Epithelial cell of esophagus (primary cell): ENCODE measurements around the gene IFITM5.
"Not testable (repeated sequence)": the region's sequence is repeated elsewhere in the genome, so short reads cannot be mapped to it uniquely, and the experiment has no call there.

Experiments
- DNase-seq: peaks from one replicate; pipeline ENCODE4 v3.0.0; 2010; ENCODE audit warnings: low read depth
- H3K4me3 ChIP-seq: 2 replicates; pipeline ENCODE4 v1.5.1; 2011; ENCODE audit warnings: mild to moderate bottlenecking, low read length, control low read depth
- TF ChIP-seq, protein P1 (sequence below): IDR thresholded peaks from 2 replicates; pipeline ENCODE4 v1.5.1; 2011; ENCODE audit warnings: low read depth, mild to moderate bottlenecking, low read length, control low read depth, inconsistent platforms; ENCODE audit not compliant: insufficient read depth; ENCODE audit errors: missing control alignments

Gene IFITM5

DNA sequence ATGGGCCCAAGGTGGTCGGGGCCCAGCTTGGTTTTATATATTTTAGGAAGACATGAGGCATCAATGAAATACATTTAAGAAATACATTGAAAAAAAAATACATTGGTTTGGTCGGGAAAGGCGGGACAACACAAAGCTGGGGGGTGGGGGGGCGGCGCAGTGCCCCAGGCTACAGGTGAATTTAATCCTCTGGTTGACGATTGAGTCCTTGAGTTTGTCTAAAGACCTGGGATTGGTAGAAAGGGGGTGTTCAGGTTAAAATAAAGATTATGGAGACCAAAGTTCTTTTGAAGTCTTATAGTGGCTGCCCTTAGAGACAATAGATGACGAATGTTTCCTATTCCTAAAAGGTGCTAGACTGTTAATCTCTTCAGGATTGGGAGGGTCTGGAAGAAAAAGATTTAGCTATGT is 17.6 kb upstream of the IFITM5 start:
- TF ChIP-seq, protein P1, sequence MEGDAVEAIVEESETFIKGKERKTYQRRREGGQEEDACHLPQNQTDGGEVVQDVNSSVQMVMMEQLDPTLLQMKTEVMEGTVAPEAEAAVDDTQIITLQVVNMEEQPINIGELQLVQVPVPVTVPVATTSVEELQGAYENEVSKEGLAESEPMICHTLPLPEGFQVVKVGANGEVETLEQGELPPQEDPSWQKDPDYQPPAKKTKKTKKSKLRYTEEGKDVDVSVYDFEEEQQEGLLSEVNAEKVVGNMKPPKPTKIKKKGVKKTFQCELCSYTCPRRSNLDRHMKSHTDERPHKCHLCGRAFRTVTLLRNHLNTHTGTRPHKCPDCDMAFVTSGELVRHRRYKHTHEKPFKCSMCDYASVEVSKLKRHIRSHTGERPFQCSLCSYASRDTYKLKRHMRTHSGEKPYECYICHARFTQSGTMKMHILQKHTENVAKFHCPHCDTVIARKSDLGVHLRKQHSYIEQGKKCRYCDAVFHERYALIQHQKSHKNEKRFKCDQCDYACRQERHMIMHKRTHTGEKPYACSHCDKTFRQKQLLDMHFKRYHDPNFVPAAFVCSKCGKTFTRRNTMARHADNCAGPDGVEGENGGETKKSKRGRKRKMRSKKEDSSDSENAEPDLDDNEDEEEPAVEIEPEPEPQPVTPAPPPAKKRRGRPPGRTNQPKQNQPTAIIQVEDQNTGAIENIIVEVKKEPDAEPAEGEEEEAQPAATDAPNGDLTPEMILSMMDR: no peak
- DNase-seq: no peak
- H3K4me3 ChIP-seq: no peak overlapping the region

DNA sequence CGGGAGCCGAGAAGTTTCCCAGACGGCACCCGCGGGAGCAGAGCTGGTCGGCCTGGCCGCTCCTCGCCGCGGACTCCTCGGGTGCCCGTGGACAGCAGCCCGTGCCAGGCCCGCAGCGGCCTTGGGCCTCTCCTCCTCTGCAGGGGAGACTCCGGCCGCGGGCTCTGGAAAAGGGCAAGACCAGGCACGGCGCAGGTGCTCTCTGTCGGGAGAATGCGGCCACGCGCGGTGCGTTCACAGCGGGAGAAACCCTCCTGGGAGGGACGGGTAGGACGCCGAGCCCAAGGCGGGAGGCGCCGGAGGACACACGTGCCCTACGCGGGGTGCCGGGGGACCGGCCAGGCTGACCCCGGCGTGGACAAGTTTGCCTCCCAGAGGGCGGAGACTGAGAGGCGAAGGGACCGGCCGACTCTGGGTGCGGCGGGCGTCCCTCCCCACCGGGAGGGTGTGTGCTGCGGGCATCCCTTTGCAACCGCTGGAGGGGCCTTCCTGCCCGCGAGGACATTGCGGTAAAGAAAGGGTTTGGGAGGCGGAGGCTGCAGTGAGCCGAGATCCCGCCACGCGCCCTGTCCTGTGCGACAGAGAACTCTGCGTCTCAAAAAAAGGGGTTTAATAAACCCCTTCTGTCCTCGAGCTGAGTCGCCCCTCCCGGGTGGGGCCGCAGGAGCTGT is 16.8 kb upstream of the IFITM5 start:
- no peak for DNase-seq
- TF ChIP-seq, protein P1: no peak
- H3K4me3 ChIP-seq: no peak overlapping the region

DNA sequence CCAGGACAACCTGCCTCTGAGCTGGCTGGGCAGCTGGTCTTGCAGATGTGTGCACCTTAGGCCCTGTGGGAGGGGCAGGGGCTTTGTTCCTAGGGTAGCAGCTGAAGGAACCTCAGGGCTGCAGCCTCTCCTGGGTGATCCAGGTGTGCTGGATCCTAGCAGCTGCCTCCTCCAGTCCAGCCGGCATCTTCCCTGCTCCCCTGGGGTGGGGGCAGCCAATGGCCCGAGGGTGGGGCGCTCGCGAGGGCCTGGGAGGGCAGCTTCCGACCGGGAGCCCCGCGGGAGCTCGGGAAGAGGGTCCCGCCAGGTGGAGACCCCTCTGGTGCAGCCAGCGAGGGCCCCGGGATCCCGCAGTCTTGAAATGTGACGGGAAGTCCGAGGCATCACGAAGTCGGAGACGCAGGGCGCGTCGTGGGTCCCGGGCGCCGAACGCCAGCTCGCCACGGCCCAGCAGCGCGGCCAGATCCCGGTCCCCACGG is 16.2 kb upstream of the IFITM5 start:
- H3K4me3 ChIP-seq: no peak overlapping the region
- TF ChIP-seq, protein P1: no peak
- no peak for DNase-seq

DNA sequence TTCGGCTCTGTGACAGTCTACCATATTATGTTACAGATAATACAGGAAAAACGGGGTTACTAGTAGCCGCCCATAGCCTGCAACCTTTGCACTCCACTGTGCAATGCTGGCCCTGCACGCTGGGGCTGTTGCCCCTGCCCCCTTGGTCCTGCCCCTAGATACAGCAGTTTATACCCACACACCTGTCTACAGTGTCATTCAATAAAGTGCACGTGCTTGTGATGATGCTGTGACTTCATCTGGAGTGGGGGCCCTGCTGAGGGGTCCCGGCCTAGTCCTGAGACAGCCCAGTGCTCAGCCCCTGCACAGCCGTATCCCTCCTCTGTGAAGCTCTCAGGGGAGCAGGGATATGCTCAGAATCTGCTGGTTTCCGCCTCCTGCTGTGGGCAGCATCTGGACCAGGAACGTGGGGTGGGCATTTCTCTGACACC is 15.7 kb upstream of the IFITM5 start:
- DNase-seq: no peak
- H3K4me3 ChIP-seq: no peak overlapping the region
- TF ChIP-seq, protein P1: no peak

DNA sequence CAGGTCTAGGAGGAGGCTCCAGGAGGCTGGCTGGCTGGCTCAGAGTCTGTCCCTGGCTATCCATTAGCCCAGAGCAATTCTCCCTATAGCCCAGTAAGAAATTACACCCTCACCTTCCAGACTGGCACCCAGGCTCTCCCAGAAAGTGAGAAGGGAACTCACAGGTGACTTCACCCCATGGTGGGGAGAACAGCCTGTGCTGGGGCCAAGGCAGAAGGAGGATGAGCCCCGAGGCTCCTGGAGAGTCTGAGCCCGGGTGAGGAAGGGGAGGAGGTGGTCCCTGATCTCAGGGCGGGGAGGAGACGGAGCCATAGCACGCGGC is 15.2 kb upstream of the IFITM5 start:
- peak overlapping the region; percentile 36 for H3K4me3 ChIP-seq
- not testable (repeated sequence) for DNase-seq

DNA sequence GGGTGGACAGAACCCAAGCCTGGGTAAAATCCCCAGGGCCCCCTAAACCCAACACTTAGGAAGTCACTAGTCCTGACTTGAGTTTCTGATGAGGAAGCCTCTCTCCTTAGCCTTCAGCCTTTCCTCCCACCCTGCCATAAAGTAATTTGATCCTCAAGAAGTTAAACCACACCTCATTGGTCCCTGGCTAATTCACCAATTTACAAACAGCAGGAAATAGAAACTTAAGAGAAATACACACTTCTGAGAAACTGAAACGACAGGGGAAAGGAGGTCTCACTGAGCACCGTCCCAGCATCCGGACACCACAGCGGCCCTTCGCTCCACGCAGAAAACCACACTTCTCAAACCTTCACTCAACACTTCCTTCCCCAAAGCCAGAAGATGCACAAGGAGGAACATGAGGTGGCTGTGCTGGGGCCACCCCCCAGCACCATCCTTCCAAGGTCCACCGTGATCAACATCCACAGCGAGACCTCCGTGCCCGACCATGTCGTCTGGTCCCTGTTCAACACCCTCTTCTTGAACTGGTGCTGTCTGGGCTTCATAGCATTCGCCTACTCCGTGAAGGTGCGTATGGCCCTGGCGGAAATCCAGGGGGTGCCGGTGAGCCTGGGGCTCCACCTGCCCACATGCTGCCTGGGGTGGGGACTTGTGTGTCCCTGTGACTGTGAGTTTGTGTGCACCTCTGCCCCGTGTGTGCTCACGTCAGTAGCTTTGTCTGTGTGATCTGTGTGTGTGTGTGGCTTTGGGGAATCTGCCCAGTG is 14.6 kb upstream of the IFITM5 start, which contains the start of gene IFITM1:
TSS of gene IFITM1 (plus strand) at position 254 of the 767 bp plus-strand sequence. CDS start at position 385, 131 bp downstream.
- peak; percentile 68 for DNase-seq
- TF ChIP-seq, protein P1: no peak
- H3K4me3 ChIP-seq: peak within 1 kb of the TSS; percentile 36

DNA sequence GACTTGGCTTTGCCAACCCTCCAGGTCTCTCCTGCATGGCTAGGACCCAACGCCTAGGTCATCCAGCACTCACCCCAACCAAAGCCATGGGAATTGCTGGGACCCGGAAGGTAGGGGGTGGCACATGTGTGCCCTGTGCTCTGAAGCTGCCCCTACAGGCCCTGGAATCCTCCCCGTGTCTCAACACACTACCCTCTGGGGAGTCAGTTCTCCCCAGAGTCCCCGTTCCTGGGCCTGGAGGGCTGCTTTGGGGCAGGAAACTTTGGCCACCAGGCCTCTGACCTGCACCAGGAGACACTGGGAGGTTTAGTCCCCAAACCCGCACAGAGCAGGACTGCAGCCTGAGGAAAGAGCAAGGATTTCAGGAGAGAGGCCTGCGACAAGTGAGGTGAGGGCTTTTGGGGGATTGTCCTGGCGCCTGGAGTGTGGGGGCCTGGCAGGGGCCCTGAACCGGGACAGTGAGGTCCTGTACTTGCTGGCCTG is 14.0 kb upstream of the IFITM5 start:
- TF ChIP-seq, protein P1: no peak
- H3K4me3 ChIP-seq: no peak overlapping the region
- DNase-seq: no peak
